Activated T-helper 9 cell treated with anti-CD3 and anti-CD28 coated beads, Interleukin-2, amount 50 U/mL, for 16 hours (primary cell): Measurements from ENCODE around the gene S100A7A.
"Not testable (repeated sequence)": the region's sequence is repeated elsewhere in the genome, so short reads cannot be mapped to it uniquely, and the experiment has no call there.

Source experiments
- DNase-seq: peaks from one replicate; pipeline ENCODE4 v3.0.0-alpha.2; 2020; ENCODE audit warnings: low read depth

Gene S100A7A

GRCh38 chr1:153459655-153460054 is 43.3 kb downstream of the S100A7A start:
- DNase-seq = no peak

- DNase-seq = no peak
Observed at GRCh38 chr1:153460551-153460950, 44.2 kb downstream of the S100A7A start, which contains the start of gene S100A7. TSS of gene S100A7 (minus strand) at chr1:153460651. CDS start at chr1:153459013, 1,638 bp downstream.

GRCh38 chr1:153462741-153463140 is 46.4 kb downstream of the S100A7A start:
- not testable (repeated sequence) for DNase-seq

- DNase-seq = peak; percentile 43
Observed at GRCh38 chr1:153465811-153466636, 49.7 kb downstream of the S100A7A start.

- no peak for DNase-seq
Observed at GRCh38 chr1:153466908-153467307, 50.6 kb downstream of the S100A7A start.

- DNase-seq = no peak
Observed at GRCh38 chr1:153470707-153471106, 54.4 kb downstream of the S100A7A start.
